WI38 (cell line): Measurements from ENCODE around the gene DBP.

Source experiments
- H3K4me3 ChIP-seq: 2 replicates; pipeline ENCODE4 v1.5.1; 2011; ENCODE audit warnings: low read depth, mild to moderate bottlenecking, control low read depth, low read length
- TF ChIP-seq, protein P1 (sequence below): IDR thresholded peaks from 2 replicates; pipeline ENCODE4 v1.5.1; 2012; ENCODE audit warnings: low read depth, mild to moderate bottlenecking, control low read depth, low read length

Gene DBP

DNA sequence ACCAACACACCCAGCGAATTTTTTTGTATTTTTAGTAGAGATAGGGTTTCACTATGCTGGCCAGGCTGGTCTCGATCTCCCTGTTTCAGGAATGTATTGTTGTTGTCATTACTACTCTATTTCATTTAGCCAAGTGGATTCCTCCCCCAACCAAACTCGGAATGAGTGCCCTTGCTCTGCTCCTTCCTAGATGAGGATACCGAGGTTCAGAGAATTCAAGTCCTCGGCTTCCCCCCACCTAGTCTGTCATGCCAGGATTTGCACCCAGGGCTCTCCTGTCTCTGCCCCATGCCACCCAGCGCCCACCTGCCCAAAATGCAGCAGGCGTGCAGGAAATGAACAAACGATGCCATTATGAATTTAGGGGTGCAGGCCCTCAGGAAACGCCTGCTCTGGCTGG, 34.2 kb downstream of the DBP start:
- TF ChIP-seq, protein P1, sequence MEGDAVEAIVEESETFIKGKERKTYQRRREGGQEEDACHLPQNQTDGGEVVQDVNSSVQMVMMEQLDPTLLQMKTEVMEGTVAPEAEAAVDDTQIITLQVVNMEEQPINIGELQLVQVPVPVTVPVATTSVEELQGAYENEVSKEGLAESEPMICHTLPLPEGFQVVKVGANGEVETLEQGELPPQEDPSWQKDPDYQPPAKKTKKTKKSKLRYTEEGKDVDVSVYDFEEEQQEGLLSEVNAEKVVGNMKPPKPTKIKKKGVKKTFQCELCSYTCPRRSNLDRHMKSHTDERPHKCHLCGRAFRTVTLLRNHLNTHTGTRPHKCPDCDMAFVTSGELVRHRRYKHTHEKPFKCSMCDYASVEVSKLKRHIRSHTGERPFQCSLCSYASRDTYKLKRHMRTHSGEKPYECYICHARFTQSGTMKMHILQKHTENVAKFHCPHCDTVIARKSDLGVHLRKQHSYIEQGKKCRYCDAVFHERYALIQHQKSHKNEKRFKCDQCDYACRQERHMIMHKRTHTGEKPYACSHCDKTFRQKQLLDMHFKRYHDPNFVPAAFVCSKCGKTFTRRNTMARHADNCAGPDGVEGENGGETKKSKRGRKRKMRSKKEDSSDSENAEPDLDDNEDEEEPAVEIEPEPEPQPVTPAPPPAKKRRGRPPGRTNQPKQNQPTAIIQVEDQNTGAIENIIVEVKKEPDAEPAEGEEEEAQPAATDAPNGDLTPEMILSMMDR = no peak
- no peak overlapping the region for H3K4me3 ChIP-seq

DNA sequence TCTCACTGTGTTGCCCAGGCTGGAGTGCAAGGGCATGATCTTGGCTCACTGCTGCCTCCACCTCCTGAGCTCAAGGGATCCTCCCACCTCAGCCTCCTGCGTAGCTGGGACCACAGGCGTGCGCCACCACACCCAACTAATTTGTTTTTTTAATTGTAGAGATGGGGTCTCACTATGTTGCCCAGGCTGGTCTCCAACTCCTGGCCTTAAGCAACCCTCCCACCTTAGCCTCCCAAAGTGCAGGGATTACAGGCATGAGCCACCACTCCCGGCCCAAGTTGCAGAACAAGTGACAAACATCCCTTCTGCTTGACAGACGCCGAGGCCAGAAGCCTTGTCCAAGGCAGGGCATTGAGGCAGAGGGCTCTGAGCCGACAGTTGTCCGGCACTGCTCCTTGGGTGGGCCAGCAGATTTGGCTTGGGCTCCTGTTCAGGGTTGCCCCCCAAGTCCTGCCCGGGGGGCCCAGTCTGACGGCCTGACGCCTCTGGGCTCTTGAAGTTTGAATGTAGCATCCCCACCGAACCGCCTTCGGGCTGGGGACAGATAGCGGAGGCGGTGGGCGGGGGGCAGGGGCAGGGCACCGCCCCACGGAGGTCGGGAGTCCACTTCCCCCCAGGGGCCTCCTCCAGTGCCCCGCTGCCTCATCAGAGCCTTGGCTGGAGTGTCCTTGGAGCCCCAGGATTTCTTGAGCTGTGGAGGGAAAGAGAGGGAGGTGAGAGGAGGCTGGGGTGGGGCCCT, 36.3 kb downstream of the DBP start:
- TF ChIP-seq, protein P1 = no peak
- H3K4me3 ChIP-seq = no peak overlapping the region

DNA sequence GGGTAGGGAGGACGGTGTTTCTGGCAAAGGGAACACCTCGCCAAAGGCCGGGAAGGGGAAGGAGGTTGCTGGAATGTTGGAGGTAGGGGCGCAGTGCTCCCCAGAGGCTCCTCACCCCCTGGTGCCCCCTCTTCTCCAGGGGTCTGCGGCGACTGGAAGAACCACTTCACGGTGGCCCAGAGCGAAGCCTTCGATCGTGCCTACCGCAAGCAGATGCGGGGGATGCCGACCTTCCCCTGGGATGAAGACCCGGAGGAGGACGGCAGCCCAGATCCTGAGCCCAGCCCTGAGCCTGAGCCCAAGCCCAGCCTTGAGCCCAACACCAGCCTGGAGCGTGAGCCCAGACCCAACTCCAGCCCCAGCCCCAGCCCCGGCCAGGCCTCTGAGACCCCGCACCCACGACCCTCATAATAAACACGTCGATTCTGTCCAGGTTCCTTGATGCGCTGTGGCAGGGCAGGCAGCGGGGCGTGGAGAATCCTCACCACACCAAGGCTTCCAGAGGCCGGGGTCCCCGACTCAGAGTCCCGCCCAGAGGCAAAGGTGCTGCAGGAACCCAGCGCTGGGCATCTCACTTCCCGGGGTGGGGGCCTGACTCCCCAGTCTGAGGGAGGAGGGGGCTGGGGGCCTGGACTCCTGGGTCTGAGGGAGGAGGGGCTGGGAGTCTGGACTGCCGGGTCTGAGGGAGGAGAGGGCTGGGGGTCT, 38.0 kb downstream of the DBP start:
- no peak overlapping the region for H3K4me3 ChIP-seq
- TF ChIP-seq, protein P1 = no peak

DNA sequence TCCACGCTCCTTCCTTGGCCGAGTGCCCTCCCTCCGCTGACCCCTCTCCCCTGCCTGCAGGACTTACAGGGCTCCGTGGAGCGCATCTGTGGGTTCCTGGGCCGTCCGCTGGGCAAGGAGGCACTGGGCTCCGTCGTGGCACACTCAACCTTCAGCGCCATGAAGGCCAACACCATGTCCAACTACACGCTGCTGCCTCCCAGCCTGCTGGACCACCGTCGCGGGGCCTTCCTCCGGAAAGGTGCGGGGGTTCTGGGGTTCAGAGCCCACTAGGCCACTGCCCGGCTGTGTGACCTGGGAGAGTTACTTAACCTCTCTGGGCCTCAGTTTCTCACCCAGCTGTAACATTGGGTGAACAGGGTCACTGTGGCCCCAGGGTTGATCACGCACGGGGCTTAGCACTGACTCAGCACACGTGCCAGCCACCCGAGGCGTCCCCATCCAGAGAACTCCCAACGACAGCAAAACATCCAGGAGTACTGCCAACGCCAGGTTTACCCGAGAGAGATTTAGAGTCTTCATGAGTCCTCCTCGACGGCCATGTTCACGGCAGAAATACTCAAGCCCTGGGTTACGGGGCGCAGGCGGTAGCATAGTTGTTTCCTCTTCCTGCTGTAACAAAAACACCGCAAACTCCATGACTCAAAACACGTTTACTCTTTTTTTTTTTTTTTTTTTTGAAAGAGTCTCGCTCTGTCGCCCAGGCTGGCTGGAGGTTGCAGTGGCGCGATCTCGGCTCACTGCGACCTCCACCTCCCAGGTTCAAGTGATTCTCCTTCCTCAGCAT, 40.3 kb downstream of the DBP start:
- no peak overlapping the region for H3K4me3 ChIP-seq
- TF ChIP-seq, protein P1 = no peak

DNA sequence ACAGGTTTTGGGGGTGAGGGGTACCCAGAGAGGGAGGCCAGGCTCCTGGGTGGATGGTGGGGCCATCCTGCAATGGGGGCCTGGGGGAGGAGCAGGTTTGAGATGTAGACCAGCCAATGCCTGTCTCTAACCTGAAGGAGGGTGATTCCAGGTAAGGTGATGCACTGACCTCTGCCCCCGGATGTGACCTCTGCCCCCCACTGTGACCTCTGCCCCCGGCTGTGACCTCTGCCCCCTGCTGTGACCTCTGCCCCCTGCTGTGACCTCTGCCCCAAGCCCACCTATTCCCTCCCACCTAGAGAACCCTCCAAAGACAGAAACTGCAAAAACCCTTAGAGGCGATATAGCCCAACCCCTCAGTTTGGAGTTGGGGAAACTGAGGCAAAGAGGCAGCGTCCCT, 40.9 kb downstream of the DBP start:
- TF ChIP-seq, protein P1 = no peak
- no peak overlapping the region for H3K4me3 ChIP-seq

DNA sequence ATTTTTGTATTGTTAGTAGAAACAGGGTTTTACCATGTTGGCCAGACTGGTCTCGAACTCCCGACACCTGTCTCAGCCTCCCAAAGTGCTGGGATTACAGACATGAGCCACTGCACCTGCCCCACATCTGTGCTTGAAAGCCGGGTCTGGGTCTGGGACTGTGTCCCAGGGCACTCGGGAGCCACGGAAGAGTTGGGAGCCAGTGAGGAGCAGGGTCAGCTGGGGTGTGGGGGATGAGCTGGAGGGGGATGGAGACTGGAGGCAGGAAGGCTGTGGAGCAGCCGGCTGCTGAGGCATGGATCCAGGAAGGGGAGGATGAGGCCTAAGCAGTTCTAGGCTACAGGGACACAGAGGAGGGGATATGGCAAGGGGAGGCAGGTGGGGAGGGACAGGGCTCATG, 41.3 kb downstream of the DBP start:
- H3K4me3 ChIP-seq = no peak overlapping the region
- TF ChIP-seq, protein P1 = no peak

DNA sequence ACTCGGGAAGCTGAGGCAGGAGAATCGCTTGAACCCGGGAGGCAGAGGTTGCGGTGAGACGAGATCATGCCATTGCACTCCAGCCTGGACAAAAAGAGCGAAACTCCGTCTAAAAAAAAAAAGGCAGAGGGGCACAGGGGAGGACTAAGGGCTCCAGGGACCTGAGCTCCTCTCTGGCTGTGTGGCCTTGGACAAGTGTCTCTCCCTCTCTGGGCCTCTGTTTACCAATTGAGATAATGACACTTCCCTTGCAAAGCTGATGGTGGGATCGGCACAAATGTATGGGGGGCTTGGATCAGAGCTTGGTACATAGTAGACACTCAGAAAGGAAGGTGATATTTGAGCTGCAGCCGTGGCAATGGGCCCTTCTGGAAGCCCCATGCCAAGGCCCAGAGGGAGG, 42.0 kb downstream of the DBP start:
- TF ChIP-seq, protein P1 = no peak
- H3K4me3 ChIP-seq = no peak overlapping the region
